Pons (tissue), 1 donor: ENCODE measurements around the gene GALNT2.

Source experiments
- DNase-seq: peaks from one replicate; pipeline ENCODE4 v3.0.0-alpha.2; 2016; ENCODE audit warnings: low spot score

GALNT2 gene

GRCh38 chr1:230210981-230211336, 143.9 kb downstream of the GALNT2 start:
- DNase-seq: no peak

- no peak for DNase-seq
Measured at GRCh38 chr1:230211436-230212145, 144.6 kb downstream of the GALNT2 start.

- DNase-seq: peak; percentile 78
Measured at GRCh38 chr1:230212405-230212936, 145.4 kb downstream of the GALNT2 start.

DNA sequence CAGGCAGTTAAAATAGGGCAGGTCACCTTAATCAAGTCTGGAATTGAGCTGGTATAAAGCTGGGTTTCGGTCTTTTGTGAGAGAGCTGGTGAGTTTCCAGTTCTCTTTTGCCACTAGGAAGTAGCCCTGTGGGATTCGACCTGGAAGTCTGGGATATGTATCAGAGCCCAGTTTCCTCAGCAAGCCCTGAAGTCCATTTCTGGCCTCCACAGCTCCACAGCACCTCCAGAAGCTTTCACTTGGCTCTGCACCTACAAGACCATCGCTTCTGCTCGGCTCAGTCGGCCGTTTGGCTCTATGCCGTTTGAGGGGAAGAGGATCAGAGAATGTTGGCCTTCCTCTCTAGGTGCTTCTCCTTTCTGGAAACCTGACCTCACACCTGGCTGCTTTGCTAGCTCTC, 148.0 kb downstream of the GALNT2 start:
- peak; percentile 85 for DNase-seq

DNA sequence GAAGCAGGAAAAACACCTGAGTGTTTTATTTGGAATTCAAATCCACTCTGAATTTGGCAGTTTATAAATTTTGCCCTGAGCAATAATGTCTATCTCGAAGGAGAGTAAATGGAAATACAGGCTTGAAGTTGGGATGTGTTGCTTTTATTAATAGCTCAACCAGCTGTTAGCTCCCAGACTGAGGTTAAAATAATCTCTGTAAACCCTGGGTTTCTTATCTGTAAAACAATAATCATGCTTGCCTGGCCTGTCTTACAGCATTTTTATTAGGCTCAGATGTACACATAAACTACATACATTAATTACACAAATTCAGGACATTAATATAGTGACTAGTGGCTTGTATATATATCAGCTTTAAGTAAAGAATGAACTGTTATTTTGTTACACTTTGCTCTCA, 148.5 kb downstream of the GALNT2 start:
- DNase-seq: no peak

GRCh38 chr1:230216896-230217295, 149.9 kb downstream of the GALNT2 start:
- DNase-seq: no peak

DNA sequence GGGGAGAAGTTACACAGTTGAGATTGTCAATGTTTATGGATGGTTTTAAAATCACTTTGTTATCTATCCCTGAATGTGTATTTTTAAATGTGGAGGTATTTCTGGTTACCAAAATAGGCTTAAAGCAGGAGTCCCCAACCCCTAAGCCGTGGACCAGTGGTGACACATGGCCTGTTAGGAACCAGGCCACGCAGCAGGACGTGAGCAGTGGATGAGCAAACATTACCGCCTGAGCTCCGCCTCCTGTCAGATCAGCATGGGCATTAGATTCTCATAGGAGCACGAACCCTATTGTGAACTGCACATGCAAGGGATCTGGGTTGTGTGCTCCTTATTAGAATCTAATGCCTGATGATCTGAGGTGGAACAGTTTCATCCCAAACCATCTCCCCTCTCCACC, 151.6 kb downstream of the GALNT2 start:
- no peak for DNase-seq

DNA sequence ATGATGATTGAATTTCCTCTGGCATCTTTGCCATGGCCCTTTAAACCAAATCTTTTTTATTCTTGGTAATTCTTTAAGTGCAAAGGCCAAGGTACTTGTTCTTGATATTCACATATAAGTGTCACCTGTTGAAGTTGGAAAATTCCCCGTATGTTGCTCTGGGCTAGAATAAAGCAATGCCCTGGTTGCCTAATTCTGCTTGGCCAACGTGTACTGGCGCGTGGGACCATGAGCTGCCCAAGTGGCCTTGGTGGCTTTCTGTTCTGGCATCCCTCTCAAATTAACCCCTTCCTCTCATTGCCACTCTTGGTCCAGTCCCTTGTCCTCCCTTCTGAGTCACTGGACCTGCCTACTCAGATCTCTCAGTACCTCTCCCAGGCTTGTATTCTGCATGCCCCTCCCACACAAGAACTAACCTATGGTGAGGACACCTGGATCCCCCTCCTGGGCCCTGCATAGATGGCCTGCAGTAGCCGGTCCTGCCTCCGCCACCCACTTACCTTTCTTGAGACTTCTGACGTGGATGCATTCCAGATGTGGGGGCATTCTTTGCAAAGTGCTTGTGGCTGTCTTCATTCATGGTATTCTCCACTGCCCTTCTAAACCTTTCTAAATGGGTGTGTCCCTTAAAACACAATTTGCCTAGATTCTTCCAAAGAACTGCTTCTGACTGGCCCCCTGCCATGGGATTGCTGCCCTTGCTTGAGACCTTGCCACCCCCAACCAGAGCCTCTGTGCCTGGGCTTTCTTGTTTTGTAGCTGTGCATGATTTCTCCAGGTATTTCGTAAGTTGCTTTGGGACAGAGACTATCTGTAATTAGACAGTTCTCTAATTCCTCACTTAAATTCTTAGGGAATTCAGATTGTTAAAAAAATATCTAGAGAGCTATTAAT, 152.4 kb downstream of the GALNT2 start:
- no peak for DNase-seq

DNA sequence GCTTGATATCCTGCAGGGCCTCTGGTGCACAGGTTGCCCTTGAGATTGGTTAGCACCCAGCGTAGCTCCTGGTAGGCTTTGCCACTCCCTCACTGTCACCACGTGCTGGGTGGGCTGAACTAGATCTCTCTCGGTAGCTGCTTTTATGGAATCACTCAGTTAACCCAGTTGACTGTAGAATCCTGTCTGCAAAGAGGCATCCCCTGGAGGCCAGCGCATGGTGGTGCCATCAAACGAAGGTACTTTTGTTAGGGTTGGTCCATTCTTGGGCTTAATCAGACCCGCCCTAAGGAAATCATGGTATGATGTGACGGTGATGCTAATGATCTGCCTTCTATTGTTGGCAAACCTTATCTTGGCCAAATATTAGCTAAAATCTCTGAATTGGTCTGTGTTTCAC, 153.4 kb downstream of the GALNT2 start:
- no peak for DNase-seq

GRCh38 chr1:230220907-230221306, 153.9 kb downstream of the GALNT2 start:
- no peak for DNase-seq

- no peak for DNase-seq
Measured at GRCh38 chr1:230222678-230223077, 155.6 kb downstream of the GALNT2 start.

DNA sequence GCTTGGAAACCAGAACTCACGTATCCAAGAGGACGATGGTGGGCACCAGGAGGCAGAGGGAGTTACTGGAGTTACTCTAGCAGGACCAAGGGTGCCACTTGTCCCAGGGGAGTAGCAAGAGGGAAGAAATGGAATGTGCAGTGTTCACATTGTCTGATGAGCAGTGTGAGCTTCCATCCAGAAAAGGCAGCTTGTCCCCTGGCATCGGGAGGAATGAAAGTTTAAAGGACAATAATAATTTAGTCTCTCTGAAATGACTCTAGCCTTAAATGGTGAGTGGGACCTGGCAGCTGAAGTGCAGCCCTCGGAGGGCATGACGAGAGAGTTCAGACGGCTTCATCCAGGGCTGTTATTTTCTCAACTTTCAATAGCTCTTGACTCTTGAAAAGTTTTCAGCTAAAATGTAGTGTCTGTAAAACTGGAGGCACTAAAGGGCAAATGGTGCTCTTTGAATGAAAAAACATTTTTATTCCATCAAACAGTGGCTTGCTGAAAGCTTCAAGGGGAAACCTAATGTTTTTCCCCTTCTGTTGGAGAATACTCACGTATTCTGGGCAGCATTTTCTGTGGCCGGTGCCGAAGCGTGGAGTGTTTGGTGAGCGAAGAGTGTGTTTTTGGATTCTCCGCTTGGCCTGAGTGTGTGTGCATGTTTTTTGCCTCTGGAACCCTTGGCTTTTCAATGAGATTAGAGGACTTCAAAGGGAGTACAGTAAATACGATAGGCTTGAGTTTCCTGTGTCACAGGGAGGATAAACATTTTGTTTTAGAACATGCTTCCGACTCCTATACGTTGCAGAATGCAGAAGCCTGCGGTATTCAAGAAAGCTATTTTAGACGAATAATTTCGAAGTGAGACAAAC, 157.3 kb downstream of the GALNT2 start:
- no peak for DNase-seq

GRCh38 chr1:230226007-230226800, 159.2 kb downstream of the GALNT2 start:
- no peak for DNase-seq

GRCh38 chr1:230226814-230227213, 159.8 kb downstream of the GALNT2 start:
- no peak for DNase-seq

DNA sequence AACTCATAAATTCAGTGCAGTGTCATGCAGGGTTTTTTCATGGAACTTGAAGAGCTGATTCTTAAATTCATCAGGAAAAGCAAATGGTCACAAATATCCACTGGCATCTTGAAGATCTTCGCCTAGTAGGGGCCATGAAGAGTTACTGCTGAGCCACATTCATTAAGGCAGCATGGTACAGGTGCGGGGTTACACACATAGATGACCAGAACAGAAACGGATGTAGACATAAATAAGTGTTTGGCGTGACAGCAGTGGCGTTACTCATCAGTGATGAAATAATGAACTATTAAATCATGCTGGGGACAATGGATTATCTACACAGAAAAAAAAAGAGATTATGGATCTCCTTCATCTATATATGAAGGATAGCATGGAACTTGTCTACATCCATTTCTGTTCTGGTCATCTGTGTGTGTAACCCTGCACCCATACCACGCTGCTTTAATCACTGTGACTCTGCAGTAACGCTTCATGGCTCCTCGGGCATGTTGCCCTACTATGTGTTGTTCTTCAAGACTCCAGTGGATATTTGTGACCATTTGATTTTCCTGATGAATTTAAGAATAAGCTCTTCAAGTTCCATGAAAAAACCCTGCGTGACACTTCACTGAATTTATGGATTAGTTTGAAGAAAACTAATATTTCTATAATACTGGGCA, 161.3 kb downstream of the GALNT2 start:
- DNase-seq: no peak

GRCh38 chr1:230230273-230230672, 163.2 kb downstream of the GALNT2 start:
- no peak for DNase-seq

DNA sequence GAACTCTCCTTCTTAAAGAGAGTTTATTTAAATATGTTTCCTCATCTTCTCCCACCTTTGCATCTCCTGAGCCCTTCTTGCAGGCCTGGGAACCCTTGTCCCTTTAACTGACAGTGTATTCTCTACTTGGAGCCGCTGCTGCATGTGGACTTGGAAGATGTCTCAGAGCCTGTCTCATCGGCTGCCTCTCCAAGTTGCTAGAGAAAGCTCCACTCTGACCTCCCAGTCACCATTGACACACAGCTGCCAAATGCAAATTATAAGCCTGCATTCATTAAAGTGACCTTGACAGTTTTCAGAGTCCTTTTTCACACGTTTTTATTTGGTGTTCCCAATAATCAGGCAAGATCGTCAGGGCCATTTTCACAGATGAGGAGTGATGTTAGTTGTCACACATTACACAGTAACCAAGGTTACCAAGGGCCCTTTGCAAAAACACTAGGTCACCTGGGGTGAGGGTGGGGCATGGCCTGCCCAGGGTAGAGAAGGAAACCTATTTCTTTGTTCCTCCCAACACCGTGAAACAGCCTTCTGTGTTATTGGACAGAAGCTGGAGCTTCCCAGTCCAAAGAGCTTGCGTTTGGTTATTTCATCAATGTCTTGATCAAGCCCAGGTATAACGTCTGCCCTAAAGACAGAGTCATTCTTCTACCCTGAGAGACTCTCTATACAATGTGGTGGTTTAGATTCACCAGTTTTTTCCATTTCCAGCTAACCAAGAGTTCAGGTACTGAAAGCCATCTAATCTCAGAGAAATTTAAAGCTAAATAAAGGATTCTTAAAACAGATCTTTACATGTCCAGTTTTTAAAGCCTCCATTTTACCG, 164.1 kb downstream of the GALNT2 start:
- no peak for DNase-seq

- DNase-seq: no peak
Measured at GRCh38 chr1:230231774-230232145, 164.7 kb downstream of the GALNT2 start.

- DNase-seq: no peak
Measured at GRCh38 chr1:230232371-230232771, 165.3 kb downstream of the GALNT2 start.

DNA sequence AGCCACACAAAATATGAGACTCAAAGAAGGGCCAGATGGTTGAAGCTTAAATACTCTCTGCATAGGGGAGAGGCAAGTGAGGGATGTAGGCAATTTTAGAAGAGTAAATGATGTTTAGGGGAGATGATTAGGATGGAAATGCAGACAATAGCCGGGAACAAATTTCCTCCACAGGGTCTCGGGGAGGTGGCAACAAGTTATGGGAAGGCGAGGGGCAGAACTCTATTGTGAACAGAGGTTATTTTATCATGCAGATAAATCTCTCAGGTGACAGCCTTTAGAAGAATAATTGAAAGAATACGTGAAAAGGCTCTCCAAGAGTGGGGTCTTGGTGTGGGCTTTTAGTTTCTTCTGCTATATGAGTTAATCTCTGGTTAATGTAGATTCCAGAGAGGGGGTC, 166.7 kb downstream of the GALNT2 start:
- no peak for DNase-seq
